ENCODE results near the gene HMGB2. TPM values are rescaled to one million over a fixed set of nuclear protein-coding genes. Genes with fewer than 3 reads are reported as not detected.

The HMGB2 gene
- polyA plus RNA-seq, 3 donors: 129 to 299 (median 248) TPM

DNA sequence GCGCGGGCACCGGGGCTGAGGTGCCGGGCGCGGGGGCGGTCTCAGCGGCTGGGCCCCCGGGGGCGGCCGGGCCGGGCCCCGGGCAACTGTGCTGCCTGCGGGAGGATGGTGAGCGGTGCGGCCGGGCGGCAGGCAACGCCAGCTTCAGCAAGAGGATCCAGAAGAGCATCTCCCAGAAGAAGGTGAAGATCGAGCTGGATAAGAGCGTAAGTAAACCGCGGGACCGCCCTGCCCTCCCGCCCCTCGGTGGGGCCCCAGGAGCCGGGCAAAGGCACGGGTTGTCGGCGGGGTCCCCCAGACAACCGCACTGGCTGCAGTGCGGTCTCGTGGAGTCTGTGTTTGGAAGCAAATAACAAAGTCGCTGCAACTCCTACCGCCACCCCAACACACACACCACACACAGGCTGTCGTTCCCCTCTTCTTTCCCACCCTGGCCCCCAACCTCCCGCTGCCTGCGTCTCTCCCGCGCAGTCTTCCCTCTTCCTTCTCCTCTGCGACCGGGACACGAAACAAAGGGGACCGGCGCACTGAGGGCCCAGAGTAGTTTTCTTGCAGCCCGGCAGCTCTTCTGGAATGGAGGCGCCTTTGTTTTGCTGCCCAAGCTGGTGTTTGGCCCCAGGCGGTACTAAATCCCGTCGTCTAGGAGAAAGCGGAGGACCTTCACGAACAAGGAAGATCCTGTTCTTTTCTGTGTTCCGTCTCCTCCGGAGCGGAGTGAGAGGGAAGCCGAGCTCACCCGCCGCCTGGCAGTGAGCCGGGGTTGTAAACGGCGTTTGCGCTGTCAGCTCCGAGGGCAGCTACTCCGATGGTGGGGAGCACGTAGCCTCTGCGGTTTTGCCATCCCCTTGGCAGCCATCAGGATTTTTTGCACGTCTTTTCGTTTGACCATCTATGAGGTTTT lies 37.4 kb upstream of the HMGB2 start:
- Histone ChIP-seq H3K27ac (ENCODE audit: low read depth in 1 of 2, low read length in 2 of 2) (peak overlapping the region; percentile 73 to 86), H3K9ac (ENCODE audit: insufficient read depth, low read length, poor library complexity, severe bottlenecking) (peak overlapping the region; percentile 68), H3K4me3 (replicated peaks in 1 of 3; ENCODE audit: low read depth in 2 of 3, low read length in 3 of 3) (peak overlapping the region; percentile 79 to 98 (median 93)), H2AFZ (ENCODE audit: insufficient read depth, low read depth, low read length, poor library complexity, severe bottlenecking) (peak overlapping the region; percentile 82), H3K4me1 (ENCODE audit: control insufficient read depth in 1 of 2, insufficient read depth in 2 of 2, low read length in 2 of 2) (peaks cover 13 to 40% of the 10 kb centered on the region in 2 donors), H4K20me1 (ENCODE audit: insufficient read depth, low read length) (peaks cover 25% of the 10 kb centered on the region), H3K27me3 (ENCODE audit: control insufficient read depth in 2 of 2, insufficient read depth in 2 of 2, low read length in 2 of 2) (no peaks in the 10 kb centered on the region), H3K79me2 (ENCODE audit: insufficient read depth, low read length) (peaks cover 54% of the 10 kb centered on the region), H3K36me3 (replicated peaks in 1 of 2; ENCODE audit: control insufficient read depth in 1 of 2, insufficient read depth in 2 of 2, low read length in 2 of 2) (peaks cover 10% of the 10 kb centered on the region in 2 donors), H3K4me2 (replicated peaks; ENCODE audit: extremely low read depth, low read length, poor library complexity, severe bottlenecking) (peak overlapping the region; percentile 95), H3K9me3 (replicated peaks in 1 of 2; ENCODE audit: control insufficient read depth in 1 of 2, insufficient read depth in 1 of 2, low read length in 2 of 2) (no peaks in the 10 kb centered on the region)
- TF ChIP-seq, protein P1, sequence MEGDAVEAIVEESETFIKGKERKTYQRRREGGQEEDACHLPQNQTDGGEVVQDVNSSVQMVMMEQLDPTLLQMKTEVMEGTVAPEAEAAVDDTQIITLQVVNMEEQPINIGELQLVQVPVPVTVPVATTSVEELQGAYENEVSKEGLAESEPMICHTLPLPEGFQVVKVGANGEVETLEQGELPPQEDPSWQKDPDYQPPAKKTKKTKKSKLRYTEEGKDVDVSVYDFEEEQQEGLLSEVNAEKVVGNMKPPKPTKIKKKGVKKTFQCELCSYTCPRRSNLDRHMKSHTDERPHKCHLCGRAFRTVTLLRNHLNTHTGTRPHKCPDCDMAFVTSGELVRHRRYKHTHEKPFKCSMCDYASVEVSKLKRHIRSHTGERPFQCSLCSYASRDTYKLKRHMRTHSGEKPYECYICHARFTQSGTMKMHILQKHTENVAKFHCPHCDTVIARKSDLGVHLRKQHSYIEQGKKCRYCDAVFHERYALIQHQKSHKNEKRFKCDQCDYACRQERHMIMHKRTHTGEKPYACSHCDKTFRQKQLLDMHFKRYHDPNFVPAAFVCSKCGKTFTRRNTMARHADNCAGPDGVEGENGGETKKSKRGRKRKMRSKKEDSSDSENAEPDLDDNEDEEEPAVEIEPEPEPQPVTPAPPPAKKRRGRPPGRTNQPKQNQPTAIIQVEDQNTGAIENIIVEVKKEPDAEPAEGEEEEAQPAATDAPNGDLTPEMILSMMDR (IDR thresholded peaks at IDR 0.05): no peak
- DNase-seq: peak; percentile 48 to 54 (median 54)
- WGBS (ENCODE audit: insufficient coverage): 0% methylated on average over 64 of the region's 68 CpGs
- Mint-ChIP-seq H3K27me3 (ENCODE audit: low read depth in 3 of 3) (peaks cover 0 to 1% (median 0%) of the 10 kb centered on the region in 3 donors), H3K36me3 (peaks cover 8 to 11% of the 10 kb centered on the region in 2 donors), H3K27ac (peak overlapping the region; percentile 84 to 93 (median 92)), H3K9me3 (peaks cover 0 to 2% (median 0%) of the 10 kb centered on the region in 7 donors), H3K4me3 (peak overlapping the region; percentile 97 to 98), H3K4me1 (peaks cover 28% of the 10 kb centered on the region)
- intact Hi-C loops (cut with micrococcal nuclease): loop anchor here in 1 of 2 donors (2.0 kb wide), 2 partner anchors 37 to 43 kb away; partner anchors contain the start of gene HMGB2

DNA sequence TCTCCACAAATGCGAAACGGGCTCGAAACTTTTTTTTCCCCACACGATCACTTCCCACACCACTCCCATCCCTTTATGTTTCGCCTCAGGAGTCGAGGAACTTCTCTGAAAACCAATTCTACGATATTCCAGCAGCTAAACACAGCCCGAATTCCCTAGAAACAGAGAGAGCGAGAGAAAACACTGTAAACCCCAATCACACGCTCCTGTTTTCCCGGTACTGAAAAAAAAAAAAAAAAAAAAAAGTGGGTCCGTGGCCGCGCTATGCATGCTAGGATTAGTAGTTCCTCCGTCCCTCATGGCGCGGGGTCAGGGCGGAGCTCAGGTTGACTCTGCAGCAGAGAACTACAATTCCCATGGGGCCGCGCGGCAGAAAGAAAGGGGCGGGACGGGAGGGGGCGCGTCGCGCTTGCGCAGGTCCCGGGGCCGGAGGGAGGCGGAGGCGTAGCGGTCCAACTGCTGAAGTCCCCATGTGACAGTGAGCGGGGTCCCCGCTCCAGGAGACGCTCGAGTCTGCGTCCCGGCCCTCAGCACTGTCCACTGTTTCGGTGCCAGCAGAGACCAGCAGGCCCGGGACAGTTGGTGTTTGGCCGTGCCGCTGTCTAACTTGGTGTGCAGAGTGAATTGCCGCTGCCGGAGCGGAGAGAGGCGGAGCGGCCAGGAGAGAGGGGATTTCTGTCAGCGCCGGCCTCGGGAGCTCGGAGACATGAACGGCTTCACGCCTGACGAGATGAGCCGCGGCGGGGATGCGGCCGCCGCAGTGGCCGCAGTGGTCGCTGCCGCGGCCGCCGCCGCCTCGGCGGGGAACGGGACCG lies 36.5 kb upstream of the HMGB2 start, which contains the start of gene SAP30:
Gene SAP30 (plus strand): TSS at position 478 of the 815 bp plus-strand sequence. CDS start 229 bp downstream, at position 707.
- peak within 1 kb of the TSS; percentile 100 for H3K4me3 Mint-ChIP-seq
- Histone ChIP-seq H3K4me1 (ENCODE audit: control insufficient read depth in 1 of 2, insufficient read depth in 2 of 2, low read length in 2 of 2) (peaks cover 13 to 40% of the 10 kb centered on the region in 2 donors), H3K4me3 (replicated peaks in 1 of 3; ENCODE audit: low read depth in 2 of 3, low read length in 3 of 3) (peak within 1 kb of the TSS; percentile 79 to 98 (median 93)), H4K20me1 (ENCODE audit: insufficient read depth, low read length) (peaks cover 19% of the 10 kb centered on the region), H3K27me3 (ENCODE audit: control insufficient read depth in 2 of 2, insufficient read depth in 2 of 2, low read length in 2 of 2) (no peaks in the 10 kb centered on the region), H3K9ac (ENCODE audit: insufficient read depth, low read length, poor library complexity, severe bottlenecking) (peak within 1 kb of the TSS; percentile 68), H2AFZ (ENCODE audit: insufficient read depth, low read depth, low read length, poor library complexity, severe bottlenecking) (peak within 1 kb of the TSS; percentile 83), H3K79me2 (ENCODE audit: insufficient read depth, low read length) (peaks cover 47% of the 10 kb centered on the region), H3K9me3 (replicated peaks in 1 of 2; ENCODE audit: control insufficient read depth in 1 of 2, insufficient read depth in 1 of 2, low read length in 2 of 2) (no peaks in the 10 kb centered on the region), H3K27ac (ENCODE audit: low read depth in 1 of 2, low read length in 2 of 2) (peak within 1 kb of the TSS; percentile 73 to 86), H3K36me3 (replicated peaks in 1 of 2; ENCODE audit: control insufficient read depth in 1 of 2, insufficient read depth in 2 of 2, low read length in 2 of 2) (peaks cover 3 to 5% of the 10 kb centered on the region in 2 donors), H3K4me2 (replicated peaks; ENCODE audit: extremely low read depth, low read length, poor library complexity, severe bottlenecking) (peak within 1 kb of the TSS; percentile 95)
- under 1% methylated on average over 64 of the region's 72 CpGs for WGBS (ENCODE audit: insufficient coverage)
- peaks cover 0 to 2% (median 0%) of the 10 kb centered on the region in 7 donors for H3K9me3 Mint-ChIP-seq
- H3K4me1 Mint-ChIP-seq: peaks cover 30% of the 10 kb centered on the region
- intact Hi-C loops (cut with micrococcal nuclease): loop anchor here (1.0 to 2.0 kb wide), 3 partner anchors 36 to 44 kb away; partner anchors contain the start of gene HMGB2 (in 2 of the 2)
- H3K36me3 Mint-ChIP-seq: peaks cover 2 to 6% of the 10 kb centered on the region in 2 donors
- peak within 1 kb of the TSS; percentile 93 to 98 (median 97) for H3K27ac Mint-ChIP-seq
- TF ChIP-seq, protein P1 (IDR thresholded peaks at IDR 0.05): no peak
- H3K27me3 Mint-ChIP-seq (ENCODE audit: low read depth in 3 of 3): peaks cover 0 to 1% (median 0%) of the 10 kb centered on the region in 3 donors
- DNase-seq: peak; percentile 93 to 98 (median 96)
